Astrocyte (in vitro differentiated cells and primary cell): ENCODE results near the gene ANKRD36C. TPM values are rescaled to one million over a fixed set of nuclear protein-coding genes. Genes with fewer than 3 reads are reported as not detected.
"Not testable (repeated sequence)": the region's sequence is repeated elsewhere in the genome, so short reads cannot be mapped to it uniquely, and the experiment has no call there.

ENCODE experiments used
- DNase-seq: peaks from one replicate; pipeline ENCODE4 v3.0.0-alpha.2; 2010; ENCODE audit warnings: low read depth
- FAIRE-seq: peaks from 2 replicates; lab custom pipeline; 2011; peaks lifted over from hg19 to GRCh38; lab: Jason Lieb, UNC
- H2AFZ ChIP-seq: 2 replicates; pipeline ENCODE4 v1.6.0; 2012; ENCODE audit warnings: low read depth, low read length, inconsistent platforms
- H3K27ac ChIP-seq: 2 replicates; pipeline ENCODE4 v1.5.1; 2011; ENCODE audit warnings: low read depth, low read length, inconsistent platforms
- H3K27me3 ChIP-seq: 2 replicates; pipeline ENCODE4 v1.6.0; 2011; ENCODE audit warnings: low read length, inconsistent platforms; ENCODE audit not compliant: insufficient read depth
- H3K36me3 ChIP-seq: 2 replicates; pipeline ENCODE4 v1.5.1; 2011; ENCODE audit warnings: low read length, inconsistent platforms; ENCODE audit not compliant: insufficient read depth
- H3K4me1 ChIP-seq: 2 replicates; pipeline ENCODE4 v1.5.1; 2011; ENCODE audit warnings: low read length, inconsistent platforms; ENCODE audit not compliant: insufficient read depth
- H3K4me2 ChIP-seq: 2 replicates; pipeline ENCODE4 v1.6.0; 2012; ENCODE audit warnings: low read length, inconsistent platforms
- H3K4me3 ChIP-seq: 2 replicates; pipeline ENCODE4 v1.5.1; 2011; ENCODE audit warnings: low read depth, mild to moderate bottlenecking, low read length, inconsistent platforms; ENCODE audit not compliant: insufficient read depth
- H3K79me2 ChIP-seq: 2 replicates; pipeline ENCODE4 v1.6.0; 2012; ENCODE audit warnings: mild to moderate bottlenecking, low read length, inconsistent platforms; ENCODE audit not compliant: insufficient read depth
- H3K9ac ChIP-seq: 2 replicates; pipeline ENCODE4 v1.6.0; 2012; ENCODE audit warnings: mild to moderate bottlenecking, low read length, inconsistent platforms
- H3K9me3 ChIP-seq: 2 replicates; pipeline ENCODE4 v1.5.1; 2012; ENCODE audit warnings: low read depth, mild to moderate bottlenecking, low read length, inconsistent platforms; ENCODE audit not compliant: insufficient read depth
- H4K20me1 ChIP-seq: 2 replicates; pipeline ENCODE4 v1.6.0; 2012; ENCODE audit warnings: low read length, inconsistent platforms; ENCODE audit not compliant: insufficient read depth
- H3K27ac Mint-ChIP-seq: one replicate; pipeline ENCODE4 v1.8.0; 2021; ENCODE audit warnings: mild to moderate bottlenecking, mixed read lengths; ENCODE audit not compliant: unreplicated experiment
- H3K27me3 Mint-ChIP-seq: one replicate; pipeline ENCODE4 v1.8.0; 2021; ENCODE audit warnings: low read depth, mixed read lengths; ENCODE audit not compliant: unreplicated experiment
- H3K36me3 Mint-ChIP-seq: one replicate; pipeline ENCODE4 v1.8.0; 2021; ENCODE audit warnings: low read depth, mixed read lengths; ENCODE audit not compliant: unreplicated experiment
- H3K4me1 Mint-ChIP-seq: one replicate; pipeline ENCODE4 v1.8.0; 2021; ENCODE audit warnings: low read depth, mixed read lengths; ENCODE audit not compliant: unreplicated experiment
- H3K4me3 Mint-ChIP-seq: one replicate; pipeline ENCODE4 v1.8.0; 2021; ENCODE audit warnings: mild to moderate bottlenecking, moderate library complexity, mixed read lengths; ENCODE audit not compliant: unreplicated experiment
- H3K9me3 Mint-ChIP-seq: one replicate; pipeline ENCODE4 v1.8.0; 2021; ENCODE audit warnings: mild to moderate bottlenecking, mixed read lengths; ENCODE audit not compliant: unreplicated experiment
- EZH2 ChIP-seq: IDR thresholded peaks from 2 replicates; pipeline ENCODE4 v1.6.1; 2012; ENCODE audit warnings: mild to moderate bottlenecking, low read length, inconsistent platforms; ENCODE audit not compliant: insufficient read depth
- total RNA-seq: library from RNA; stranded (reverse); gene quantifications from 2 replicates; pipeline ENCODE4 v1.2.1, GENCODE V29; 2021
- TF ChIP-seq, protein P1 (sequence below): IDR thresholded peaks from 2 replicates; pipeline ENCODE4 v1.5.1; 2011; ENCODE audit warnings: low read depth, mild to moderate bottlenecking, inconsistent platforms, low read length, moderate library complexity; ENCODE audit not compliant: insufficient read depth

ANKRD36C gene
- total RNA-seq, 1 donor from 2014 or later, result 24.7 TPM

DNA sequence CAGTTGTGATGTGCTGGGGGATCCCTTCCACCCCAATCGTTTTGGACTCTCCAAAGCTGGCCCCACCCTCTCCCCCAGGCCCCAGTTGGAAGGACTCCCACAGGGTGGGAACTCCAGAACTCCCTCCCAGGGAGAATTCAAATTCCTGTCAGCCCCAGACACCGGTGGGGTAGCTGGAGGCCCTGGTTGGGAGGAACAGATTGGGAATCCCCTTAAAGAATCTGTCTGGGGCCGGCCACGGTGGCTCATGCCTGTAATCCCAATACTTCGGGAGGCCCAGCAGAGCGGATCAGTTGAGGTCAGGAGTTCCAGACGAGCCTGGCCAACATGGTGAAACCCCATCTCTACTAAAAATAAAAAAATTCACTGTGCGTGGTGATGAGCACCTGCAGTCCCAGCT lies 155.5 kb downstream of the ANKRD36C start:
- Histone ChIP-seq H3K9ac (no peak overlapping the region), H3K36me3 (no peaks in the 10 kb centered on the region), H2AFZ (no peak overlapping the region), H3K27me3 (no peaks in the 10 kb centered on the region), H3K9me3 (no peaks in the 10 kb centered on the region), H3K27ac (no peak overlapping the region), H4K20me1 (no peaks in the 10 kb centered on the region), H3K79me2 (no peaks in the 10 kb centered on the region), H3K4me2 (no peak overlapping the region), H3K4me3 (no peak overlapping the region), H3K4me1 (no peaks in the 10 kb centered on the region)
- FAIRE-seq (no peak), DNase-seq (no peak)
- Mint-ChIP-seq H3K27me3 (no peaks in the 10 kb centered on the region), H3K9me3 (peaks cover 7% of the 10 kb centered on the region), H3K27ac (no peak overlapping the region), H3K36me3 (peaks cover 40% of the 10 kb centered on the region), H3K4me3 (no peak overlapping the region), H3K4me1 (no peaks in the 10 kb centered on the region)
- TF ChIP-seq, protein P1, sequence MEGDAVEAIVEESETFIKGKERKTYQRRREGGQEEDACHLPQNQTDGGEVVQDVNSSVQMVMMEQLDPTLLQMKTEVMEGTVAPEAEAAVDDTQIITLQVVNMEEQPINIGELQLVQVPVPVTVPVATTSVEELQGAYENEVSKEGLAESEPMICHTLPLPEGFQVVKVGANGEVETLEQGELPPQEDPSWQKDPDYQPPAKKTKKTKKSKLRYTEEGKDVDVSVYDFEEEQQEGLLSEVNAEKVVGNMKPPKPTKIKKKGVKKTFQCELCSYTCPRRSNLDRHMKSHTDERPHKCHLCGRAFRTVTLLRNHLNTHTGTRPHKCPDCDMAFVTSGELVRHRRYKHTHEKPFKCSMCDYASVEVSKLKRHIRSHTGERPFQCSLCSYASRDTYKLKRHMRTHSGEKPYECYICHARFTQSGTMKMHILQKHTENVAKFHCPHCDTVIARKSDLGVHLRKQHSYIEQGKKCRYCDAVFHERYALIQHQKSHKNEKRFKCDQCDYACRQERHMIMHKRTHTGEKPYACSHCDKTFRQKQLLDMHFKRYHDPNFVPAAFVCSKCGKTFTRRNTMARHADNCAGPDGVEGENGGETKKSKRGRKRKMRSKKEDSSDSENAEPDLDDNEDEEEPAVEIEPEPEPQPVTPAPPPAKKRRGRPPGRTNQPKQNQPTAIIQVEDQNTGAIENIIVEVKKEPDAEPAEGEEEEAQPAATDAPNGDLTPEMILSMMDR, result no peak
- no peak for TF ChIP-seq EZH2

DNA sequence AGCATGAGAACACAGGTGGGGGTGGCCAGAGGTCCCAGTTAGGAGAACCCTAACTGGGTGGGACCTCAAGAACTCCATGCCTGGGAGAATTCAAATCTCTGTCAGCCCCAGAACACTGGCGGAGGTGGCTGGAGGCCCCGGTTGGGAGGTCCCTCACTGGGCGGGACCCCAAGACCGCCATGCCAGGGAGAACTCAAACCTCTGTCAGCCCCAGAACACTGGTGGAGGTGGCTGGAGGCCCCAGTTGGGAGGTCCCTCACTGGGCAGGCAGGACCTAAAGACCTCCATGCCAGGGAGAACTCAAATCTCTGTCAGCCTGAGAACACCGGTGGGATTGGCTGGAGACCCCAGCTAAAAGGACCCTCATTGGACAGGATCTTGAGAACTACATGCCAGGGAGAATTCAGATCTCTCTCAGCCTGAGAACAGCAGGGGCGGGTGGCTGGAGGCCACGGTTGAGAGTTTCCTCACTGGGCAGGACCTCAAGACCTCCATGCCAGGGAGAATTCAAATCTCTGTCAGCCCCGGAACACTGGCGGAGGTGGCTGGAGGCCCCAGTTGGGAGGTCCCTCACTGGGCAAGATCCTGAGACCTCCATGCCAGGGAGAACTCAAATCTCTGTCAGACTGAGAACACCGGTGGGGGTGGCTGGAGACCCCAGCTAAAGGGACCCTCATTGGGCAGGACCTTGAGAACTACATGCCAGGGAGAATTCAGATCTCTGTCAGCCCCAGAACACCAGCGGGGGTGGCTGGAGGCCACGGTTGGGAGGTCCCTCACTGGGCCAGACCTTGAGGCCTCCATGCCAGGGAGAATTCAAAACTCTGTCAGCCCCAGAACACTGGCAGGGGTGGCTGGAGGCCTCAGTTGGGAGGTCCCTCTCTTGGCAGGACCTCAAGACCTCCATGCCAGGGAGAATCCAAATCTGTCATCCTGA lies 157.3 kb downstream of the ANKRD36C start:
- H3K9me3 ChIP-seq, FAIRE-seq: not testable (repeated sequence)

DNA sequence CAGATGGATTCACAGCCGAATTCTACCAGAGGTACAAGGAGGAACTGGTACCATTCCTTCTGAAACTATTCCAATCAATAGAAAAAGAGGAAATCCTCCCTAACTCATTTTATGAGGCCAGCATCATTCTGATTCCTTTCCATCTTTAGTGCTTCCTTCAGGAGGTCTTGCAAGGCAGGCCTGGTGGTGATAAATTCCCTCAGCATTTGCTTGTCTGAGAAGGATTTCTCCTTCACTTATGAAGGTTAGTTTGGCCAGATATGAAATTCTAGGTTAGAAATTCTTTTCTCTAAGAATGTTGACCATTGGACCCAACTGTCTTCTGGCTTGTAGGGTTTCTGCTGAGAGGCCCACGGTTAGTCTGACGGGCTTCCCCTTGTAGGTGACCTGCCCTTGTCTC lies 167.4 kb downstream of the ANKRD36C start:
- not testable (repeated sequence) for DNase-seq, H3K4me3 ChIP-seq, H2AFZ ChIP-seq, H3K4me3 Mint-ChIP-seq, H3K4me1 ChIP-seq, H3K27me3 ChIP-seq, H3K79me2 ChIP-seq, H3K4me2 ChIP-seq, H3K27ac ChIP-seq, H3K4me1 Mint-ChIP-seq, H3K27ac Mint-ChIP-seq, H3K27me3 Mint-ChIP-seq, H3K36me3 ChIP-seq, H3K9ac ChIP-seq, FAIRE-seq, H4K20me1 ChIP-seq
- peaks cover 61% of the 10 kb centered on the region for H3K9me3 Mint-ChIP-seq
- peaks cover 32% of the 10 kb centered on the region for H3K36me3 Mint-ChIP-seq
- peaks cover 17% of the 10 kb centered on the region for H3K9me3 ChIP-seq

More for the DNA sequence above, 157.3 kb downstream of the ANKRD36C start:
- not testable (repeated sequence) for H3K4me3 ChIP-seq, H3K27ac ChIP-seq, H3K4me1 Mint-ChIP-seq, H3K36me3 ChIP-seq, H3K9ac ChIP-seq, DNase-seq, H3K27me3 ChIP-seq, H3K4me3 Mint-ChIP-seq, H3K79me2 ChIP-seq, H2AFZ ChIP-seq, H3K4me1 ChIP-seq, H3K4me2 ChIP-seq, H4K20me1 ChIP-seq, H3K27ac Mint-ChIP-seq, H3K27me3 Mint-ChIP-seq, H3K9me3 Mint-ChIP-seq
- peaks cover 52% of the 10 kb centered on the region for H3K36me3 Mint-ChIP-seq

DNA sequence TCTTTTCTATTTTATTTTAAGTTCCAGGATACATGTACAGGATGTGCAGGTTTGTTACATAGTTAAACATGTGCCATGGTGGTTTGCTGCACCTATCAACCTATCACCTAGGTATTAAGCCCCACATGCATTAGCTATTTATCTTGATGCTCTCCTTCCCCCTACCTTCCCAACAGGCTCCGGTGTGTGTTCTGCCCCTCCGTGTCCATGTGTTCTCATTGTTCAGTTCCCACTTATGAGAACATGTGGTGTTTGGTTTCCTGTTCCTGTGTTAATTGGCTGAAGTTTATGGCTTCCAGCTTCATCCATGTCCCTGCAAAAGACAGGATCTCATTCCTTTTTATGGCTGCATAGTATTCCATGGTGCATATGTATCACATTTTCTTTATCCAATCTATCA lies 174.1 kb downstream of the ANKRD36C start:
- not testable (repeated sequence) for H3K4me1 Mint-ChIP-seq, FAIRE-seq, H3K79me2 ChIP-seq, DNase-seq, H3K27ac Mint-ChIP-seq, H3K9me3 ChIP-seq, H3K27me3 ChIP-seq, H3K4me3 Mint-ChIP-seq, H3K4me2 ChIP-seq, H2AFZ ChIP-seq, H4K20me1 ChIP-seq, H3K27ac ChIP-seq, H3K36me3 ChIP-seq, H3K36me3 Mint-ChIP-seq, H3K27me3 Mint-ChIP-seq, H3K4me3 ChIP-seq, H3K9ac ChIP-seq, H3K4me1 ChIP-seq
- peaks cover 36% of the 10 kb centered on the region for H3K9me3 Mint-ChIP-seq

DNA sequence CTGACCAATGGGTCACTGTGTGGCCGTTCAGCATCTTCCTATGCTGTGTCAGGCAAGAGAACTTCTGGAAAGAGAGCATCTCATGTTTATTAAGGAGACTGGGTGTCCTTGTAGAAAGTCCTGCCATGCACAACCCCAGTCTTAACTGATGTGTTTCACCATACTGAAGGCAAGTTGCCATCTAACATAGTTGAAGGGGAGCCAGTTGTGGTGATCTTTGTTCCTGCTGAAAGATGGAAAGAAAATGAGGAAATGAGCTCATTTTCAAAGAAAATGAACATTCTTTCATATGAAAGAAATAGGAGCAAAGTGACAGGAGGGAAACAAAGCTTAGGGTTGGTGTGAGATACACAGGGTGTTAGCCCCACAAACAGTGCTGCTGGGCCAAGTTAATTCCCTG lies 178.3 kb downstream of the ANKRD36C start:
- not testable (repeated sequence) for H3K4me1 Mint-ChIP-seq, H3K27me3 ChIP-seq, H3K36me3 Mint-ChIP-seq, H3K4me3 Mint-ChIP-seq, H3K27ac Mint-ChIP-seq, FAIRE-seq, H3K9me3 ChIP-seq, H3K4me1 ChIP-seq, H3K27me3 Mint-ChIP-seq, H2AFZ ChIP-seq, H3K27ac ChIP-seq, H3K4me3 ChIP-seq, H3K36me3 ChIP-seq, H3K9ac ChIP-seq, H3K4me2 ChIP-seq, H4K20me1 ChIP-seq, H3K79me2 ChIP-seq
- peaks cover 17% of the 10 kb centered on the region for H3K9me3 Mint-ChIP-seq
- peak; percentile 18 for DNase-seq
